ENCODE data around the gene SLC9A7.

Gene SLC9A7

GRCh38 chrX:46698691-46699090, 60.2 kb downstream of the SLC9A7 start:
- DNase-seq = no peak

GRCh38 chrX:46695491-46695890, 63.4 kb downstream of the SLC9A7 start:
- no peak for DNase-seq

GRCh38 chrX:46694549-46694948, 64.4 kb downstream of the SLC9A7 start:
- DNase-seq = no peak

- no peak for DNase-seq
These were observed 65.8 kb downstream of the SLC9A7 start for GRCh38 chrX:46693149-46693548.

- DNase-seq = no peak
These were observed 68.1 kb downstream of the SLC9A7 start for GRCh38 chrX:46690818-46691217.

- DNase-seq = no peak
These were observed 71.3 kb downstream of the SLC9A7 start for GRCh38 chrX:46687619-46688018.

- peak; percentile 67 for DNase-seq
These were observed 72.8 kb downstream of the SLC9A7 start for GRCh38 chrX:46686003-46686645.

GRCh38 chrX:46683048-46683447, 75.9 kb downstream of the SLC9A7 start:
- no peak for DNase-seq

GRCh38 chrX:46681849-46682248, 77.1 kb downstream of the SLC9A7 start:
- DNase-seq = no peak

GRCh38 chrX:46678232-46678631, 80.7 kb downstream of the SLC9A7 start:
- DNase-seq = no peak

GRCh38 chrX:46676399-46677356, 82.2 kb downstream of the SLC9A7 start:
- peak; percentile 26 for DNase-seq

- DNase-seq = no peak
These were observed 85.1 kb downstream of the SLC9A7 start for GRCh38 chrX:46673620-46674359.

- DNase-seq = no peak
These were observed 88.6 kb downstream of the SLC9A7 start for GRCh38 chrX:46670316-46670715.

- DNase-seq = no peak
These were observed 92.1 kb downstream of the SLC9A7 start for GRCh38 chrX:46666831-46667230.

- DNase-seq = peak; percentile 15
These were observed 93.4 kb downstream of the SLC9A7 start for GRCh38 chrX:46665232-46666152.

GRCh38 chrX:46662188-46662958, 96.5 kb downstream of the SLC9A7 start:
- DNase-seq = no peak

GRCh38 chrX:46653482-46653881, 105.4 kb downstream of the SLC9A7 start:
- no peak for DNase-seq

- no peak for DNase-seq
These were observed 109.3 kb downstream of the SLC9A7 start for GRCh38 chrX:46649421-46650260.

GRCh38 chrX:46648660-46649059, 110.3 kb downstream of the SLC9A7 start:
- DNase-seq = no peak

- DNase-seq = no peak
These were observed 111.7 kb downstream of the SLC9A7 start for GRCh38 chrX:46647251-46647650.

GRCh38 chrX:46645614-46646013, 113.3 kb downstream of the SLC9A7 start:
- no peak for DNase-seq

All from activated CD4-positive, alpha-beta T cell treated with anti-CD3 and anti-CD28 coated beads, Interleukin-10, Interleukin-2, amounts not matched to agents 100 ng/mL and 50 ng/mL, durations not matched to agents 16 hours and 8 hours (primary cell).